GM12874 (cell line): ENCODE results near the gene ADARB1.

Experiments used
- TF ChIP-seq, protein P1 (sequence below): IDR thresholded peaks from 2 replicates; pipeline ENCODE4 v1.5.1; 2011; ENCODE audit warnings: low read depth, mild to moderate bottlenecking, control low read depth, low read length, moderate library complexity; ENCODE audit not compliant: insufficient read depth

The ADARB1 gene

DNA sequence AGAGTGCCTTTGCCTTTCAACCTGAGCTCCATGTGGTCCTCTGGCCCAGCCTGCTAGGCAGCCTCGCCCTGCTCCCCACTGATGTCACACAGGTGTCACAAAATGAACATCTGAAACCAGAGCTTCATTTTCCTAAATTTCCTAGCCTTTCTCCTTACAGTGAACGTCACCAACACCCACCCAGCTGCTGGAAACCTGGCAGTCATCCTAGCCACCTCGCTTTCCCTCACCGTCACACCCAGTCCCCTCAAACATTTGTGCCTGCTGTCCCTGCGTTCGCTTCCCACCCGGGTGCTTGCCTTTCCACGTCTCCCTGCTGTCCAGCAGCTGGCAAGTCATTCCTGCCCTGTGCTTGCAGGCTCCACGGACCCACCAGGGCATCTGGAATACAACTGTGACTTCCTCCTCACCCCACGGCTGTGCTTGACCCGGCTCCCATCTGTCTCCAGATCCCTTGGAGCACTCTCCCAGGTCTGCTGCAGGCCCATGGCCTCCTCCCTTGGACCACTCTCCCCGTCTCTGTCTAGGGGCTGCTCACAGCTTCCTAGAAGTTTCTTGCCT lies 23.5 kb downstream of the ADARB1 start:
- TF ChIP-seq, protein P1, sequence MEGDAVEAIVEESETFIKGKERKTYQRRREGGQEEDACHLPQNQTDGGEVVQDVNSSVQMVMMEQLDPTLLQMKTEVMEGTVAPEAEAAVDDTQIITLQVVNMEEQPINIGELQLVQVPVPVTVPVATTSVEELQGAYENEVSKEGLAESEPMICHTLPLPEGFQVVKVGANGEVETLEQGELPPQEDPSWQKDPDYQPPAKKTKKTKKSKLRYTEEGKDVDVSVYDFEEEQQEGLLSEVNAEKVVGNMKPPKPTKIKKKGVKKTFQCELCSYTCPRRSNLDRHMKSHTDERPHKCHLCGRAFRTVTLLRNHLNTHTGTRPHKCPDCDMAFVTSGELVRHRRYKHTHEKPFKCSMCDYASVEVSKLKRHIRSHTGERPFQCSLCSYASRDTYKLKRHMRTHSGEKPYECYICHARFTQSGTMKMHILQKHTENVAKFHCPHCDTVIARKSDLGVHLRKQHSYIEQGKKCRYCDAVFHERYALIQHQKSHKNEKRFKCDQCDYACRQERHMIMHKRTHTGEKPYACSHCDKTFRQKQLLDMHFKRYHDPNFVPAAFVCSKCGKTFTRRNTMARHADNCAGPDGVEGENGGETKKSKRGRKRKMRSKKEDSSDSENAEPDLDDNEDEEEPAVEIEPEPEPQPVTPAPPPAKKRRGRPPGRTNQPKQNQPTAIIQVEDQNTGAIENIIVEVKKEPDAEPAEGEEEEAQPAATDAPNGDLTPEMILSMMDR = no peak

DNA sequence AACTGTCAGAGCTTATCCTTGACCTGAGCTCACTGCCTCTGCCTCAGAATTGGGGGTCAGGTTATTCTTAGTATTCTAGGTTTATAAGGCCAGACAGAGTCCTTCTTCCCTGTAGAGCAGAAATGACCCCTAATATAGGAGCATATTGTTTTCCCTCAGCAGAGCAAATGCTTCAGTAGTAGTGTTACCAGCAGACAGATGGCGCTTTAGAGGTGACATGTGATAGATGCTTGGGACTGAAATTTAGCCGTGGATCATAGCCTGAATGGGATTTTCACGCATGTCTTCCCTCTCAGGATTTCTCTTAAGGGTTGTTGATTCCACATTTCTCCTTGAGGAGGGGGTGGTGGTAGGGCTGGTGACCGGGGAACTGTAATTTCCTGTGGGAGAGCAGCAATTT lies 24.5 kb downstream of the ADARB1 start:
- TF ChIP-seq, protein P1 = peak; percentile 57

DNA sequence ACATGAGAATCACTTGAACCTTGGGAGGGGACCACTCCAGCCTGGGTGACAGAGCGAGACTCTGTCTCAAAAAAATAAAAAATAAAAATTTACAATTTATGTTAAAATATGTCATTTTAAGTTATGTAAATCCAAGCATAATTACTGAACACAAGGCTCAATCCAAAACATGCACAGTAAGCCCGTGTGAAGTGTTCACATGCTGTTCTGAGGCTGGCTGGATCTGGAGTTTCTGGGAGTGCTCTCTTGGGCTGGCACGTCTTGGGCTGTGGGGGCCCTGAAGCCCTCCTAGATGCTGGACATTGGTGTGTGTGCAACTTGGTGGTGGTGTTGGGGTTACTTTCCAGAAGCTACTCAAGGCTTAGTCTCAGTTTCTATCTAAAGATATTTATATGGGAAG lies 25.2 kb downstream of the ADARB1 start:
- TF ChIP-seq, protein P1 = no peak

DNA sequence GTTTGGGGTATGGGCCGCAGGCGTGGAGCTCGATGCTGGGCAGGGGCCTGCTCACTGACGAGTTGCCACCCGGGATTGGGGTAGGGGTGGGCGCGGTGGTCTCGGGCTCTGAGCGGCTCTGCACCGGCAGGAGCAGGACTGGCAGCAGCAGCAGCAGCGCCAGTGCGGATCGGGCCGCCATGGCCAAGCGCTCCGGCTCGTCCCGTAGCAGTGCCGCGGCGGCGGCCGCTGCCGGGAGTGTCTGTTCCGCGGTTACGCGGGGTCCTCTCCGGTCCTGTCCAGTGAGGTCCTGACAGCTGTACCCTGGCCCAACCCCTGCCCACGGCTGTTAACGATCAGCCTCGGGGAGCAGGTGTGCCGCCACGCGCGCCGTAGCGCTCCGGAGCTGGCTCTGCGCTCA lies 26.5 kb downstream of the ADARB1 start:
- TF ChIP-seq, protein P1 = no peak

DNA sequence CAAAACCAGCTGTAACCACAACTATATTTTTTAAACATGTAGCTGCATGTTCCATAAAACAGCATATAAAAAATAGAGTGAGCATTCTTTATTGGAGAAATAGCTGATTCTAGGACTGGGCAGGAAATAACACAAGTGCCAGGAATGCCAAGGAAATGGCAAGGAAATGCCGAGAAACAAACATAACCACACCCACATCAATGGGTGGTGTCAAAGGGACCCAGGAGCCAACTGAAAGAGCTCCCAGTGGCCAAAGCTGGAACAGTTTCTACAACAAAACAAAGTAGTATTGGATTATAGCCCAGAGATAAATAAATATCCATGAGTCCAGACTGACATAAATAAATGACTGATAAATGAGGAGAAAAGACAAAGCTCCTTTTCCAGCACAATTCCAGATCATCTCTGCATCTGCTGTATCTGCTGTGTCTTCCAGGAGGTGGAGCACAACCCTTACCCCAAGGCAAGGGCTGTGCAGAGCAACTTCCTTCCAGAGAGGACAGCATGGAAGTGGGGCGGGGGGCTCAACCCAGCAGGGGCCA lies 28.1 kb downstream of the ADARB1 start:
- TF ChIP-seq, protein P1 = peak; percentile 31; the same call in 1 of the 2 replicates

DNA sequence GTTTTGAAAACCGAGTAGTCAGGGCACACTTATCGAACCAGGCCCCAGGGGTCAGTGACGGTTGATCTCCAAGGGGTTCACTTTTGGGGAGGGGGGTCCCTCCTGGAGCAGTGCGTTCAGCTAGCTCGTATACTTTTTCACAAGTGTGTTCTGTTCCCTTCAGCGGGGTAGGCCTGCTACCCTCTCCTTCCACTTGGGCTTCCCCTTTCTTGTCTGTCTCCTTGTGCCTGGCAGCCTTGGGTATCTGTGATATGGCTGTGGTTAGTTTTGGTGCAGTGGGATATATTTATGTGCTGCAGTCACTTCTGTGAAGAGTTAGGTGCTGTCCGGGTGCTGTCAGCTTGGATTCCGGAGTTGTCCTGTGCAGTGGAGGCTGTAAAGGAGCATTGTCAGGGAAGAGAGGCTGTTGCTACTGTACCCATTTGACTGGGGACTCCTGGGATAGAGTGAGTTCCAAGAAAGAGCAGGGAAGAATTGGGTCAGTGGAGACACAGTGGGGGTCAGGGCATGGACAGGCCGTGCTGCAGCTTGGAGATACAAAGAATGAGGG lies 29.7 kb downstream of the ADARB1 start:
- TF ChIP-seq, protein P1 = no peak

DNA sequence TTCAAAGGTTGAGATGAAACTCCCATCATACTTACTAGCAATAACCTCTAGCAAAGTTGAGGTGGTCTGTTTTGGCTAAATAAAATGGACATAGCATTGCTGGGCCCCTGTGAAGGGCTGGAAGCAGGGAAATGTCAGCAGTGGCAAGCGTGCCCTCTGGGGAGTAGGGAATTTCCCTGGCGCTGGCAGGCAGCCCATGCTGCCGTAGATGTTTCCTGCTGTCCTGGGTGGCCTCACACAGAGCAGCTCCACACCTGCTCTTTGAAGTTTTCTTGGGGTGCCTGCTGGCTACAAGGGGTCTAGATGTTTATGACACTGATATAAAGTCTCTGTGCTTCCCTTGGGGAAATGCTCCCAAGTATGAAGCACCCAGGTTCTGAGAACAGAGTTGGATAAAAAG lies 30.2 kb downstream of the ADARB1 start:
- TF ChIP-seq, protein P1 = no peak
